GM12878 (cell line): ENCODE measurements around the gene TATDN3. TPM values are rescaled to one million over a fixed set of nuclear protein-coding genes. Genes with fewer than 3 reads are reported as not detected.

ENCODE experiments used
- ATAC-seq: fragments of 200-7000 bp; cut with Tn5 transposase; 3 replicates; pipeline ENCODE4 v1.9.1; 2020; ENCODE audit warnings: mild to moderate bottlenecking, moderate library complexity
- BruUV-seq: library from RNA; stranded (reverse); fragments of 400-500 nt; replicated peaks from 2 replicates; lab custom pipeline; 2021; lab: Mats Ljungman, UMichigan
- CTCF ChIA-PET: fragments of 300-600 bp; sonication (Branson Sonifier 250); formaldehyde crosslinking; extraction: SDS; loops from one replicate; lab custom pipeline; 2021; ENCODE audit warnings: inconsistent platforms; lab: Yijun Ruan, JAX
- POLR2A ChIA-PET: fragments of 350-600 bp; formaldehyde crosslinking; extraction: SDS; loops from one replicate; lab custom pipeline; 2021; ENCODE audit warnings: inconsistent platforms; lab: Charles Lee
- RAD21 ChIA-PET: fragments of 300-600 bp; sonication (Branson Sonifier 250); formaldehyde crosslinking; loops from one replicate; lab custom pipeline; 2023; ENCODE audit warnings: antibody characterized with exemption; ENCODE audit not compliant: unreplicated experiment; lab: Charles Lee
- SMC1A ChIA-PET: fragments of 300-600 bp; sonication (Branson Sonifier 250); formaldehyde crosslinking; loops from one replicate; lab custom pipeline; 2023; ENCODE audit not compliant: unreplicated experiment, uncharacterized antibody; lab: Charles Lee
- DNase-seq: peaks from one replicate; pipeline ENCODE4 v3.0.0-alpha.2; 2011; ENCODE audit warnings: low read depth, low spot score
- FAIRE-seq: peaks from 3 replicates; lab custom pipeline; 2011; peaks lifted over from hg19 to GRCh38; lab: Jason Lieb, UNC
- H2AFZ ChIP-seq: 2 replicates; pipeline ENCODE4 v1.6.0; 2011; ENCODE audit warnings: low read depth, low read length, control low read depth; ENCODE audit not compliant: control insufficient read depth
- H3K27ac ChIP-seq: 2 replicates; pipeline ENCODE4 v1.5.1; 2011; ENCODE audit warnings: control low read depth; ENCODE audit not compliant: control insufficient read depth, insufficient read depth
- H3K27me3 ChIP-seq, 2 experiments: replicated peaks in 1 of 2; 2 replicates each; pipeline versions ENCODE4 v1.6.0 to v1.6.1; 2011; ENCODE audit warnings: low read length in 1 of 2; ENCODE audit not compliant: control insufficient read depth in 2 of 2, insufficient read depth in 2 of 2
- H3K36me3 ChIP-seq, 2 experiments: 2 replicates each; pipeline ENCODE4 v1.5.1; 2011; ENCODE audit warnings: low read length in 1 of 2; ENCODE audit not compliant: control insufficient read depth in 2 of 2, insufficient read depth in 2 of 2
- H3K4me1 ChIP-seq: 2 replicates; pipeline ENCODE4 v1.6.1; 2011; ENCODE audit warnings: mild to moderate bottlenecking, low read length, moderate library complexity, mixed read lengths; ENCODE audit not compliant: control insufficient read depth, insufficient read depth
- H3K4me2 ChIP-seq: 2 replicates; pipeline ENCODE4 v1.6.0; 2011; ENCODE audit warnings: control low read depth; ENCODE audit not compliant: control insufficient read depth, insufficient read depth
- H3K4me3 ChIP-seq: fragments of 200-600 bp; sonication (generic); 2 replicates; pipeline ENCODE4 v1.5.1; 2016
- H3K79me2 ChIP-seq: 2 replicates; pipeline ENCODE4 v1.6.0; 2011; ENCODE audit warnings: low read length; ENCODE audit not compliant: control insufficient read depth, insufficient read depth
- H3K9ac ChIP-seq: 2 replicates; pipeline ENCODE4 v1.8.0; 2011; ENCODE audit warnings: low read length, control low read depth, mixed read lengths; ENCODE audit not compliant: control insufficient read depth, insufficient read depth
- H3K9me3 ChIP-seq: replicated peaks from 3 replicates; pipeline ENCODE4 v1.5.1; 2011; ENCODE audit warnings: mild to moderate bottlenecking, low read length; ENCODE audit not compliant: control insufficient read depth, insufficient read depth
- H4K20me1 ChIP-seq: 2 replicates; pipeline ENCODE4 v1.6.0; 2011; ENCODE audit not compliant: control insufficient read depth, insufficient read depth
- BMI1 ChIP-seq: fragments of 450-650 bp; IDR thresholded peaks from 2 replicates; pipeline ENCODE4 v1.6.1; 2016; ENCODE audit warnings: mild to moderate bottlenecking, moderate library complexity, borderline replicate concordance
- HCFC1 ChIP-seq: fragments of 150-350 bp; IDR thresholded peaks from 2 replicates; pipeline ENCODE4 v1.6.1; 2014; ENCODE audit warnings: low read length
- JUND ChIP-seq: IDR thresholded peaks from 2 replicates; pipeline ENCODE4 v1.6.1; 2012; ENCODE audit warnings: low read depth, mild to moderate bottlenecking, low read length, improper control_type of control experiment, moderate library complexity
- KDM1A ChIP-seq: fragments of 200-600 bp; sonication (generic); IDR thresholded peaks from 2 replicates; pipeline ENCODE4 v1.6.1; 2016; ENCODE audit warnings: borderline replicate concordance
- MYB ChIP-seq: fragments of 150-350 bp; IDR thresholded peaks from 2 replicates; pipeline ENCODE4 v1.6.1; 2014; ENCODE audit warnings: mild to moderate bottlenecking, low read depth, low read length, borderline replicate concordance
- TBL1XR1 ChIP-seq: IDR thresholded peaks from 2 replicates; pipeline ENCODE4 v1.6.1; 2012; ENCODE audit warnings: low read depth, low read length, improper control_type of control experiment
- TCF7 ChIP-seq: IDR thresholded peaks from 2 replicates; pipeline ENCODE4 v1.6.1; 2014; ENCODE audit warnings: antibody characterized with exemption, borderline replicate concordance
- WGBS: methylation state at CpG from one replicate; pipeline ENCODE4 v1.1.6; 2016; ENCODE audit warnings: low lambda C conversion rate; ENCODE audit not compliant: insufficient replicate concordance, insufficient coverage; ENCODE audit errors: missing lambda C conversion rate; 5-methylcytosine and 5-hydroxymethylcytosine counted together
- in situ Hi-C: fragments of 300-500 bp; cut with MboI; formaldehyde crosslinking; loops from 9 replicates; pipeline ENCODE4 v1.14.3; 2018; ENCODE audit warnings: mixed read lengths
- intact Hi-C: fragments of 100-400 bp; cut with micrococcal nuclease; formaldehyde crosslinking; loops from one replicate; pipeline ENCODE4 v1.14.2; 2022; ENCODE audit not compliant: unreplicated experiment
- polyA plus RNA-seq, 11 experiments: library from polyadenylated mRNA; depleted of rRNA in 4 of 11; unstranded in 6 of 11; stranded (reverse) in 5 of 11; fragments of >200 nt; fragmentation: Nextera tagmentation in 4 of 11; fragmentation: Illumina TruSeq in 1 of 11; extraction: Ambion mirVana in 4 of 11; extraction: Trizol in 1 of 11; gene quantifications; 1 replicate in 1 of 11; 2 replicates in 10 of 11; pipeline versions ENCODE4 v1.2.1 to v1.2.3, GENCODE V29; 2011 to 2016; ENCODE audit warnings: inconsistent platforms in 2 of 11, missing spikeins in 2 of 11, low read depth in 1 of 11
- total RNA-seq, 4 experiments: library from RNA; depleted of rRNA in 3 of 4; stranded (reverse); fragments of >200 nt in 3 of 4; fragmentation: Illumina TruSeq in 1 of 4; extraction: Trizol in 1 of 4; gene quantifications; 2 replicates each; pipeline versions ENCODE4 v1.2.1 to v1.2.3, GENCODE V29; 2013 to 2021

TATDN3 gene
- total and polyA plus RNA-seq, 10 of the 15 experiments (the other 5 are each of a cell fraction or from before 2014, with no cell fraction given) = 15.5 to 40.0 (median 22.7) TPM

- Histone ChIP-seq H3K4me1 (peaks cover 16% of the 10 kb centered on the region), H3K27me3 (no peaks in the 10 kb centered on the region), H3K4me3 (no peak overlapping the region), H3K4me2 (no peak overlapping the region), H3K9ac (no peak overlapping the region), H3K79me2 (no peaks in the 10 kb centered on the region), H2AFZ (no peak overlapping the region), H4K20me1 (no peaks in the 10 kb centered on the region), H3K9me3 (no peaks in the 10 kb centered on the region), H3K36me3 (peaks cover 0 to 3% of the 10 kb centered on the region in 2 experiments; a peak in 3 of 4 replicates), H3K27ac (no peak overlapping the region)
- BruUV-seq = no TSS peak
- POLR2A ChIA-PET = no interaction called here
- in situ Hi-C loops = loop anchor here (5.0 kb wide), 1 partner anchor 181 kb away; no protein-coding TSS in a partner anchor
- no peak for TF ChIP-seq BMI1
- TF ChIP-seq TCF7 = no peak
- TF ChIP-seq JUND = no peak
- no peak for TF ChIP-seq KDM1A
- TF ChIP-seq MYB = no peak
- TF ChIP-seq HCFC1 = no peak
- TF ChIP-seq TBL1XR1 = no peak
- RAD21 ChIA-PET = interaction anchor here (1.1 to 5.4 kb wide), 4 partner anchors 16 to 179 kb away, joined by 3 to 35 read pairs (median 14); no protein-coding TSS in a partner anchor
- 98% methylated on average over 3 of the region's 3 CpGs for WGBS
- SMC1A ChIA-PET = interaction anchor here (0.8 to 5.7 kb wide), 8 partner anchors 10 to 178 kb away, joined by 3 to 55 read pairs (median 3); no protein-coding TSS in a partner anchor
- FAIRE-seq = no peak
- DNase-seq = no peak
- ATAC-seq = no peak
- CTCF ChIA-PET = interaction anchor here (0.9 to 5.5 kb wide), 7 partner anchors 17 to 340 kb away, joined by 3 to 46 read pairs (median 3); no protein-coding TSS in a partner anchor
- intact Hi-C loops = loop anchor here (5.0 kb wide), 2 partner anchors 41 to 106 kb away; partner anchors contain the start of gene FLVCR1
These were observed 25.0 kb downstream of the TATDN3 start for GRCh38 chr1:212816567-212817278.
